ENCODE results near the gene LAMB1. TPM values are rescaled to one million over a fixed set of nuclear protein-coding genes. Genes with fewer than 3 reads are reported as not detected.

Gene LAMB1
- total RNA-seq, 1 experiment from 2014 or later, result 101 TPM

GRCh38 chr7:108015740-108016139, 12.8 kb upstream of the LAMB1 start:
- CTCF ChIA-PET, result interaction anchor here (0.7 to 1.1 kb wide), 3 partner anchors 33 to 99 kb away, joined by 3 to 7 read pairs (median 7); no protein-coding TSS in a partner anchor
- H3K4me3 ChIP-seq (ENCODE audit: low read length), result peak overlapping the region; percentile 28
- H3K9me3 ChIP-seq (ENCODE audit: low read length), result no peaks in the 10 kb centered on the region
- BruUV-seq (replicated peaks), result no TSS peak
- no peaks in the 10 kb centered on the region for H4K20me1 ChIP-seq (ENCODE audit: low read length)
- peak overlapping the region; percentile 81 for H3K9ac ChIP-seq (ENCODE audit: low read length)
- no peaks in the 10 kb centered on the region for H3K36me3 ChIP-seq (ENCODE audit: low read depth, low read length)
- no peaks in the 10 kb centered on the region for H3K9me2 ChIP-seq (replicated peaks; ENCODE audit: low read length)
- ATAC-seq (peak; percentile 47), DNase-seq (peak; percentile 67)
- no peak for TF ChIP-seq EZH2phosphoT487 (IDR thresholded peaks at IDR 0.05; ENCODE audit: borderline replicate concordance, low read length)
- intact Hi-C loops (cut with micrococcal nuclease), result loop anchor here (1.0 to 10.0 kb wide), 8 partner anchors 19 to 851 kb away; partner anchors contain the start of genes DLD and HBP1
- peaks cover 9% of the 10 kb centered on the region for H3F3A ChIP-seq (ENCODE audit: low read length, unreplicated experiment)
- H2AFZ ChIP-seq (ENCODE audit: low read length), result no peak overlapping the region
- H3K4me2 ChIP-seq (ENCODE audit: low read length), result peak overlapping the region; percentile 79
- H3K27me3 ChIP-seq (ENCODE audit: low read length), result no peaks in the 10 kb centered on the region
- peaks cover 63% of the 10 kb centered on the region for H3K4me1 ChIP-seq (ENCODE audit: insufficient read depth, low read length)
- peak overlapping the region; percentile 97 for H3K27ac ChIP-seq (ENCODE audit: low read length)
- POLR2A ChIA-PET (ENCODE audit: unreplicated experiment), result no interaction called here
- H3K79me2 ChIP-seq (ENCODE audit: low read length), result no peaks in the 10 kb centered on the region

GRCh38 chr7:108014747-108015682, 12.1 kb upstream of the LAMB1 start:
- peak overlapping the region; percentile 97 for H3K27ac ChIP-seq (ENCODE audit: low read length)
- DNase-seq (peak; percentile 82), ATAC-seq (peak; percentile 59)
- H3K4me3 ChIP-seq (ENCODE audit: low read length), result peak overlapping the region; percentile 28
- H3F3A ChIP-seq (ENCODE audit: low read length, unreplicated experiment), result peaks cover 9% of the 10 kb centered on the region
- H3K27me3 ChIP-seq (ENCODE audit: low read length), result no peaks in the 10 kb centered on the region
- ChIA-PET POLR2A (ENCODE audit: unreplicated experiment) (interaction anchor here (0.5 to 0.7 kb wide), 2 partner anchors 28 to 81 kb away, joined by 3 to 4 read pairs; no protein-coding TSS in a partner anchor), CTCF (interaction anchor here (0.6 to 1.1 kb wide), 4 partner anchors 13 to 99 kb away, joined by 3 to 7 read pairs (median 5); no protein-coding TSS in a partner anchor)
- H3K79me2 ChIP-seq (ENCODE audit: low read length), result no peaks in the 10 kb centered on the region
- H3K4me1 ChIP-seq (ENCODE audit: insufficient read depth, low read length), result peaks cover 70% of the 10 kb centered on the region
- no peak for TF ChIP-seq EZH2 (IDR thresholded peaks at IDR 0.05; ENCODE audit: low read length, unreplicated experiment)
- TF ChIP-seq CTCF (conservative IDR thresholded peaks at IDR 0.05; ENCODE audit: low read depth, low read length), result no peak
- no peak for TF ChIP-seq EZH2phosphoT487 (IDR thresholded peaks at IDR 0.05; ENCODE audit: borderline replicate concordance, low read length)
- no peaks in the 10 kb centered on the region for H3K36me3 ChIP-seq (ENCODE audit: low read depth, low read length)
- intact Hi-C loops (cut with micrococcal nuclease), result loop anchor here (1.0 to 10.0 kb wide), 6 partner anchors 19 to 850 kb away; partner anchors contain the start of genes DLD and HBP1
- peak overlapping the region; percentile 81 for H3K9ac ChIP-seq (ENCODE audit: low read length)
- H2AFZ ChIP-seq (ENCODE audit: low read length), result no peak overlapping the region
- no peaks in the 10 kb centered on the region for H3K9me2 ChIP-seq (replicated peaks; ENCODE audit: low read length)
- peak overlapping the region; percentile 79 for H3K4me2 ChIP-seq (ENCODE audit: low read length)
- no peaks in the 10 kb centered on the region for H3K9me3 ChIP-seq (ENCODE audit: low read length)
- no peaks in the 10 kb centered on the region for H4K20me1 ChIP-seq (ENCODE audit: low read length)
- no TSS peak for BruUV-seq (replicated peaks)

GRCh38 chr7:108014215-108014614, 11.3 kb upstream of the LAMB1 start:
- no TSS peak for BruUV-seq (replicated peaks)
- peak overlapping the region; percentile 71 for H3K9ac ChIP-seq (ENCODE audit: low read length)

More at GRCh38 chr7:108014215-108014614, 11.3 kb upstream of the LAMB1 start:
- TF ChIP-seq EZH2 (IDR thresholded peaks at IDR 0.05; ENCODE audit: low read length, unreplicated experiment) (no peak), CTCF (conservative IDR thresholded peaks at IDR 0.05; ENCODE audit: low read depth, low read length) (no peak), EZH2phosphoT487 (IDR thresholded peaks at IDR 0.05; ENCODE audit: borderline replicate concordance, low read length) (no peak)
- ChIA-PET CTCF (no interaction called here), POLR2A (ENCODE audit: unreplicated experiment) (no interaction called here)
- Histone ChIP-seq H3K4me1 (ENCODE audit: insufficient read depth, low read length) (peaks cover 77% of the 10 kb centered on the region), H4K20me1 (ENCODE audit: low read length) (no peaks in the 10 kb centered on the region), H2AFZ (ENCODE audit: low read length) (no peak overlapping the region), H3K36me3 (ENCODE audit: low read depth, low read length) (no peaks in the 10 kb centered on the region), H3F3A (ENCODE audit: low read length, unreplicated experiment) (peaks cover 12% of the 10 kb centered on the region), H3K9me2 (replicated peaks; ENCODE audit: low read length) (no peaks in the 10 kb centered on the region), H3K4me3 (ENCODE audit: low read length) (no peak overlapping the region), H3K4me2 (ENCODE audit: low read length) (peak overlapping the region; percentile 79), H3K79me2 (ENCODE audit: low read length) (no peaks in the 10 kb centered on the region), H3K9me3 (ENCODE audit: low read length) (no peaks in the 10 kb centered on the region), H3K27ac (ENCODE audit: low read length) (peak overlapping the region; percentile 97), H3K27me3 (ENCODE audit: low read length) (no peaks in the 10 kb centered on the region)
- intact Hi-C loops (cut with micrococcal nuclease), result loop anchor here (10.0 kb wide), 1 partner anchor 849 kb away; the partner anchor contains the start of gene HBP1
- ATAC-seq (no peak), DNase-seq (no peak)
